Body of pancreas (tissue), 4 donors: ENCODE results near the gene KDM2A. TPM values are rescaled to one million over a fixed set of nuclear protein-coding genes. Genes with fewer than 3 reads are reported as not detected.
"Not testable (repeated sequence)": the region's sequence is repeated elsewhere in the genome, so short reads cannot be mapped to it uniquely, and the experiment has no call there.

Source experiments
- ATAC-seq: fragments of 150-250 bp; one replicate; pipeline ENCODE4 v1.9.1; 2016
- DNase-seq, 4 donors: peaks; one replicate each; pipeline ENCODE4 v3.0.0-alpha.2; 2019
- H3K27ac ChIP-seq, 4 donors: fragments of 200-600 bp; sonication (generic); 1 replicate in 3 of 4; 2 replicates in 1 of 4; pipeline versions ENCODE4 v1.5.1 to v1.6.1; 2016 to 2019; ENCODE audit warnings: mild to moderate bottlenecking in 1 of 4, mixed read lengths in 1 of 4, moderate library complexity in 1 of 4
- H3K27me3 ChIP-seq, 2 donors: fragments of 200-600 bp; sonication (generic); one replicate each; pipeline ENCODE4 v1.6.0; 2016; ENCODE audit warnings: mild to moderate bottlenecking in 1 of 2
- H3K36me3 ChIP-seq, 2 donors: fragments of 200-600 bp; sonication (generic); replicated peaks in 1 of 2; 2 replicates each; pipeline ENCODE4 v1.5.1; 2016; ENCODE audit warnings: low read depth in 2 of 2; ENCODE audit not compliant: insufficient read depth in 1 of 2
- H3K4me1 ChIP-seq: fragments of 200-600 bp; sonication (generic); one replicate; pipeline ENCODE4 v1.6.0; 2016
- H3K4me3 ChIP-seq, 2 donors: fragments of 200-600 bp; sonication (generic); 1 replicate in 1 of 2; 2 replicates in 1 of 2; pipeline ENCODE4 v1.5.1; 2016 to 2019
- H3K9me3 ChIP-seq, 3 donors: fragments of 200-600 bp; sonication (generic); 1 replicate in 2 of 3; 2 replicates in 1 of 3; pipeline ENCODE4 v1.5.1; 2016
- CTCF ChIP-seq, 7 experiments: fragments of 450-650 bp in 4 of 7; fragments of 200-600 bp in 3 of 7; sonication (generic) in 3 of 7; IDR thresholded peaks; one replicate each; pipeline ENCODE4 v1.5.1; 2016 to 2019; ENCODE audit warnings: antibody characterized with exemption in 7 of 7
- POLR2A ChIP-seq, 3 donors: fragments of 450-650 bp; IDR thresholded peaks; one replicate each; pipeline ENCODE4 v1.6.1; 2016; ENCODE audit warnings: antibody characterized with exemption in 3 of 3, mild to moderate bottlenecking in 2 of 3
- WGBS, 2 donors: methylation state at CpG; one replicate each; pipeline ENCODE4 v1.1.5; 2017; 5-methylcytosine and 5-hydroxymethylcytosine counted together
- intact Hi-C: fragments of 100-400 bp; cut with DNase I; formaldehyde crosslinking; loops from one replicate; pipeline ENCODE4 v1.15.1; 2023
- total RNA-seq, 2 donors: library from RNA; depleted of rRNA; stranded (reverse); fragments of >200 nt; gene quantifications; one replicate each; pipeline ENCODE4 v1.1.0, GENCODE V29; 2016

The KDM2A gene
- total RNA-seq, 2 donors from 2014 or later, result 26.5 to 29.0 TPM

GRCh38 chr11:67179892-67180490 lies 60.9 kb downstream of the KDM2A start:
- intact Hi-C loops, result no loop called here
- ATAC-seq, result no peak
- peaks cover 0 to 14% of the 10 kb centered on the region in 2 donors for H3K36me3 ChIP-seq
- TF ChIP-seq CTCF (IDR thresholded peaks at IDR 0.05) (no peak), POLR2A (IDR thresholded peaks at IDR 0.05) (no peak)
- DNase-seq, result no peak
- no peak overlapping the region for H3K27ac ChIP-seq
- H3K4me3 ChIP-seq, result no peak overlapping the region
- 87 to 98% methylated on average over 5 of the region's 5 CpGs for WGBS, 2 donors
- no peaks in the 10 kb centered on the region for H3K27me3 ChIP-seq
- no peaks in the 10 kb centered on the region for H3K4me1 ChIP-seq
- no peaks in the 10 kb centered on the region for H3K9me3 ChIP-seq

GRCh38 chr11:67194096-67194495 lies 75.0 kb downstream of the KDM2A start:
- Histone ChIP-seq H3K27ac (no peak overlapping the region), H3K4me1 (no peaks in the 10 kb centered on the region), H3K9me3 (no peaks in the 10 kb centered on the region), H3K36me3 (peaks cover 0 to 3% of the 10 kb centered on the region in 2 donors), H3K4me3 (no peak overlapping the region), H3K27me3 (no peaks in the 10 kb centered on the region)
- intact Hi-C loops, result no loop called here
- DNase-seq (no peak), ATAC-seq (no peak)
- 93 to 97% methylated on average over 2 of the region's 2 CpGs for WGBS, 2 donors
- no peak for TF ChIP-seq POLR2A (IDR thresholded peaks at IDR 0.05)
- no peak for TF ChIP-seq CTCF (IDR thresholded peaks at IDR 0.05)

GRCh38 chr11:67195971-67196456 lies 77.0 kb downstream of the KDM2A start:
- H3K4me1 ChIP-seq, result no peaks in the 10 kb centered on the region
- no peak for ATAC-seq
- TF ChIP-seq CTCF (IDR thresholded peaks at IDR 0.05), result no peak
- TF ChIP-seq POLR2A (IDR thresholded peaks at IDR 0.05), result no peak
- H3K9me3 ChIP-seq, result no peaks in the 10 kb centered on the region
- no peak for DNase-seq
- H3K27ac ChIP-seq, result no peak overlapping the region
- no peak overlapping the region for H3K4me3 ChIP-seq
- H3K27me3 ChIP-seq, result no peaks in the 10 kb centered on the region
- peaks cover 0 to 8% of the 10 kb centered on the region in 2 donors for H3K36me3 ChIP-seq
- intact Hi-C loops, result no loop called here
- WGBS, 2 donors, result 82 to 86% methylated on average over 6 of the region's 6 CpGs

- DNase-seq, result no peak
- Histone ChIP-seq H3K4me3 (no peak overlapping the region), H3K27me3 (no peaks in the 10 kb centered on the region), H3K27ac (no peak overlapping the region), H3K9me3 (no peaks in the 10 kb centered on the region), H3K36me3 (peaks cover 0 to 5% of the 10 kb centered on the region in 2 donors), H3K4me1 (no peaks in the 10 kb centered on the region)
- TF ChIP-seq POLR2A (IDR thresholded peaks at IDR 0.05) (no peak), CTCF (IDR thresholded peaks at IDR 0.05) (no peak)
- ATAC-seq, result no peak
- 81 to 100% methylated on average over 1 of the region's 1 CpG for WGBS, 2 donors
- intact Hi-C loops, result no loop called here
Measured at GRCh38 chr11:67197606-67198005, 78.5 kb downstream of the KDM2A start.

GRCh38 chr11:67198781-67199180 lies 79.7 kb downstream of the KDM2A start:
- DNase-seq, ATAC-seq, H3K27ac ChIP-seq, H3K4me3 ChIP-seq, H3K36me3 ChIP-seq, H3K4me1 ChIP-seq, H3K9me3 ChIP-seq, intact Hi-C loops, H3K27me3 ChIP-seq: not testable (repeated sequence)
- 82 to 93% methylated on average over 3 of the region's 3 CpGs for WGBS, 2 donors
